Right cardiac atrium (tissue), 5 donors: ENCODE results near the gene ZNF276. TPM values are rescaled to one million over a fixed set of nuclear protein-coding genes. Genes with fewer than 3 reads are reported as not detected.
A peak's percentile ranks its signal among the peaks of the same experiment; 100 is the strongest.

Experiments used
- ATAC-seq, 2 donors: fragments of 200-7000 bp; cut with Tn5 transposase; one replicate each; pipeline versions ENCODE4 v1.8.0 to v1.9.1; 2020; ENCODE audit warnings: moderate library complexity in 2 of 2, mild to moderate bottlenecking in 1 of 2
- DNase-seq, 3 donors: peaks; one replicate each; pipeline ENCODE4 v3.0.0-alpha.2; 2020
- H3K27ac ChIP-seq: one replicate; pipeline ENCODE4 v1.5.1; 2013; ENCODE audit warnings: mild to moderate bottlenecking, low read length, control low read depth, moderate library complexity
- H3K27me3 ChIP-seq: one replicate; pipeline ENCODE4 v1.6.1; 2013; ENCODE audit not compliant: control insufficient read depth, insufficient read depth
- H3K4me1 ChIP-seq: one replicate; pipeline ENCODE4 v1.6.1; 2013; ENCODE audit warnings: low read length; ENCODE audit not compliant: control insufficient read depth, insufficient read depth
- H3K4me3 ChIP-seq: one replicate; pipeline ENCODE4 v1.5.1; 2013; ENCODE audit warnings: low read length, control low read depth
- H3K9me3 ChIP-seq: one replicate; pipeline ENCODE4 v1.6.1; 2013; ENCODE audit warnings: low read length; ENCODE audit not compliant: control insufficient read depth
- WGBS: extraction: QIAGEN DNeasy Blood & Tissue Kit; methylation state at CpG from one replicate; pipeline ENCODE4 v1.1.7; 2013; 5-methylcytosine and 5-hydroxymethylcytosine counted together
- intact Hi-C, 4 donors: fragments of 100-400 bp; cut with DNase I; formaldehyde crosslinking; loops; one replicate each; pipeline versions ENCODE4 v1.11.0 to v1.14.0; 2022 to 2023
- polyA plus RNA-seq: library from polyadenylated mRNA; stranded (reverse); fragments of 200-250 nt; gene quantifications from one replicate; pipeline ENCODE4 v1.2.3, GENCODE V29; 2013
- total RNA-seq, 4 donors: library from RNA; stranded (reverse); fragmentation: NEBNext Ultra II Directional; extraction: Animal tissue kit (Norgen Biotek cat#: 25700); gene quantifications; one replicate each; pipeline ENCODE4 v1.2.1, GENCODE V29; 2021
- donor health status: healthy with polysubstance abuse.
- donor health status: DM: no; HTN: yes; CAD: no.
- donor health status: DM: no; HTN: no; CAD: no.
- donor health status: DM: no; HTN: yes; CAD: no; lungs with severe emphysema.
- donor health status: DM: yes; HTN: yes; CAD: no.

Gene ZNF276
- total and polyA plus RNA-seq, 5 donors, result 12.1 to 16.2 (median 14.8) TPM

GRCh38 chr16:89739383-89739782 lies 18.0 kb downstream of the ZNF276 start:
- H3K4me3 ChIP-seq, result no peak overlapping the region
- DNase-seq (peak in 1 of 3 donors; percentile 26), ATAC-seq (peak in 1 of 2 donors; percentile 9)
- H3K4me1 ChIP-seq, result no peaks in the 10 kb centered on the region
- no peak overlapping the region for H3K27ac ChIP-seq
- H3K27me3 ChIP-seq, result no peaks in the 10 kb centered on the region
- intact Hi-C loops, result no loop called here
- 87% methylated on average over 9 of the region's 9 CpGs for WGBS
- H3K9me3 ChIP-seq, result no peaks in the 10 kb centered on the region

GRCh38 chr16:89741342-89742014 lies 20.1 kb downstream of the ZNF276 start:
- peak in 1 of 3 donors; percentile 28 for DNase-seq
- 76% methylated on average over 11 of the region's 11 CpGs for WGBS
- Histone ChIP-seq H3K4me1 (no peaks in the 10 kb centered on the region), H3K27ac (no peak overlapping the region), H3K4me3 (no peak overlapping the region), H3K27me3 (no peaks in the 10 kb centered on the region), H3K9me3 (no peaks in the 10 kb centered on the region)
- intact Hi-C loops, result no loop called here
- ATAC-seq, result peak; percentile 5 to 20

DNA sequence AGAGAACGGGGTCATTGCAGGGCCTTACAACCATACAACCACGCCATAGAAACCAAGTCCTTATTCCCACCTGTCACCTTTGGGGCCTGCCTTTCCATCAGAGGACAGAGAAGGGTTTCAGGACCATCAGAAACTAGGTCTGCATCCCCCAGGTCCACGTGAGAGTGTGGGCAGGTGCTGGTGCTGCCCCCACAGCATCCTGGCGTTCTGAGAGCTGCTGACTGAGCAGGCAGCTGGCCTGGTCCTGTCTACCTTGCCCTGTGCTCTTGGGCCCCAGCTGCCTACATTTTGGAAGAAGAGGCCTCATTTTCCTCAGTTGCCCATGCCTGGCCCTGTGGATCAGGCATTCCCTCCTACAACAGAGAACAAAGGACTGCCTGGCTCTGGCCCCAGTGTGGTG lies 21.6 kb downstream of the ZNF276 start:
- no peaks in the 10 kb centered on the region for H3K4me1 ChIP-seq
- H3K27ac ChIP-seq, result no peak overlapping the region
- WGBS, result 79% methylated on average over 4 of the region's 4 CpGs
- no peaks in the 10 kb centered on the region for H3K9me3 ChIP-seq
- peak in 1 of 3 donors; percentile 10 for DNase-seq
- no peak overlapping the region for H3K4me3 ChIP-seq
- intact Hi-C loops, result no loop called here
- ATAC-seq, result no peak
- no peaks in the 10 kb centered on the region for H3K27me3 ChIP-seq

- H3K9me3 ChIP-seq, result no peaks in the 10 kb centered on the region
- ATAC-seq (peak; percentile 28 to 31), DNase-seq (peak in 2 of 3 donors; percentile 53 to 79)
- no peak overlapping the region for H3K27ac ChIP-seq
- 84% methylated on average over 16 of the region's 16 CpGs for WGBS
- no peaks in the 10 kb centered on the region for H3K4me1 ChIP-seq
- H3K27me3 ChIP-seq, result no peaks in the 10 kb centered on the region
- no peak overlapping the region for H3K4me3 ChIP-seq
- intact Hi-C loops, result no loop called here
Observed at GRCh38 chr16:89744813-89745212, 23.5 kb downstream of the ZNF276 start.

- H3K27me3 ChIP-seq, result no peaks in the 10 kb centered on the region
- WGBS, result 87% methylated on average over 15 of the region's 15 CpGs
- H3K4me3 ChIP-seq, result no peak overlapping the region
- H3K4me1 ChIP-seq, result no peaks in the 10 kb centered on the region
- DNase-seq (peak in 1 of 3 donors; percentile 18), ATAC-seq (no peak)
- H3K27ac ChIP-seq, result no peak overlapping the region
- intact Hi-C loops, result no loop called here
- no peaks in the 10 kb centered on the region for H3K9me3 ChIP-seq
Observed at GRCh38 chr16:89746043-89746442, 24.7 kb downstream of the ZNF276 start.

- Histone ChIP-seq H3K27me3 (no peaks in the 10 kb centered on the region), H3K27ac (no peak overlapping the region), H3K4me3 (no peak overlapping the region), H3K4me1 (no peaks in the 10 kb centered on the region), H3K9me3 (no peaks in the 10 kb centered on the region)
- intact Hi-C loops, result no loop called here
- 92% methylated on average over 9 of the region's 9 CpGs for WGBS
- DNase-seq, result no peak
- ATAC-seq, result no peak
Observed at GRCh38 chr16:89748076-89748475, 26.7 kb downstream of the ZNF276 start.

- Histone ChIP-seq H3K4me3 (no peak overlapping the region), H3K9me3 (no peaks in the 10 kb centered on the region), H3K4me1 (no peaks in the 10 kb centered on the region), H3K27ac (no peak overlapping the region), H3K27me3 (no peaks in the 10 kb centered on the region)
- intact Hi-C loops, result no loop called here
- ATAC-seq (no peak), DNase-seq (no peak)
- WGBS, result 96% methylated on average over 11 of the region's 11 CpGs
Observed at GRCh38 chr16:89748921-89749320, 27.6 kb downstream of the ZNF276 start.

DNA sequence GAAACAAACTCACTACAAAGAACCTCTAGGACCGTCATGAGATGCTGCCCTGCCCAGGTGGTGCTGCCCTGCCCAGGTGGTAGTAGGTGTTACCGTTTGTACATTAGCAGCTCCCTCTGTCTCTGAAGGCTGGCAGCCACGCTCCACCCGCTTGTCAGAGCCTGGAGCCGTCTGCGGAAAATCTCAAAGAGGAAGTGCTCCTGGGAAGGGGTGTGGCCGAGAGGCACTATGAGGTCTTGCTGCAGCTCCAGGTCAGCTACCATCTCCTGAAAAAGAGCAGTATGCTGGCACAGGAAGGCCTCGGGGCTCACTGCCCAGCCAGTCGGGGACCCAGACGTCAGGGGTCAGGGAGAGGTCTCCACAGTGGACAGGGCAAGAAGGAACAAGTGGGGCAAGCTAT lies 28.3 kb downstream of the ZNF276 start:
- Histone ChIP-seq H3K27me3 (no peaks in the 10 kb centered on the region), H3K4me3 (no peak overlapping the region), H3K27ac (no peak overlapping the region), H3K4me1 (no peaks in the 10 kb centered on the region), H3K9me3 (no peaks in the 10 kb centered on the region)
- ATAC-seq (peak; percentile 67 to 77), DNase-seq (peak; percentile 32 to 77 (median 74))
- intact Hi-C loops, result loop anchor here (5.0 to 10.0 kb wide), 2 partner anchors 113 to 115 kb away; no protein-coding TSS in a partner anchor
- WGBS, result 51% methylated on average over 10 of the region's 10 CpGs

DNA sequence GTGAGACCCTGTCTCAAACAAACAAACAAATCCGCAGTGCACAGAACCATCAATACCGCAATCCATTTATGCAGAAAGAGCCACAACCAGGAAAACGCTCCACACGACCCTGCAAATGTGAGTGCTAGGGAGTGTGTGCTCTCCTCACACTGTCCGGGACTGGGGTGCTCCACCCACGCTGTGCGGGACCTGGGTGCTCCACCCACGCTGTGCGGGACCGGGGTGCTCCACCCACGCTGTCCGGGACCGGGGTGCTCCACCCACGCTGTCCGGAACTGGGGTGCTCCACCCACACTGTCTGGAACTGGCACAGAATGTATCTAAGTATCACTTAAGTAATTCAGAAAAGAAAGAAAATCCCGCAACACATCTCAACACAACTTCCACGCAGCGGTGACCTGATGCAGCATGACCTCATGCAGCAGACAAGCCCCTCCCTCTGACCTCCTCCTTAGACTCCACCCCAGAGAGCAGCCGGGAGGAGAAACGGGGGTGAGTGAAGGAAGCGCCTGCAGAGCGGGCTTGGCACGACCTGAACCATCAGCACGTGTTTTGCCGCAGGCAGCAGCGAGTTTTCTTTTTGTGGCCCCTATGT lies 38.5 kb downstream of the ZNF276 start:
- ATAC-seq (peak in 1 of 2 donors; percentile 34), DNase-seq (no peak)
- Histone ChIP-seq H3K4me1 (no peaks in the 10 kb centered on the region), H3K27ac (no peak overlapping the region), H3K9me3 (no peaks in the 10 kb centered on the region), H3K27me3 (no peaks in the 10 kb centered on the region), H3K4me3 (no peak overlapping the region)
- 80% methylated on average over 26 of the region's 26 CpGs for WGBS
- intact Hi-C loops, result loop anchor here in 1 of 4 donors (10.0 kb wide), 1 partner anchor 105 kb away; no protein-coding TSS in a partner anchor

GRCh38 chr16:89761304-89761922 lies 40.1 kb downstream of the ZNF276 start:
- Histone ChIP-seq H3K4me1 (no peaks in the 10 kb centered on the region), H3K27ac (no peak overlapping the region), H3K27me3 (no peaks in the 10 kb centered on the region), H3K4me3 (no peak overlapping the region), H3K9me3 (no peaks in the 10 kb centered on the region)
- ATAC-seq, result no peak
- WGBS, result 79% methylated on average over 17 of the region's 17 CpGs
- no peak for DNase-seq
- intact Hi-C loops, result no loop called here

DNA sequence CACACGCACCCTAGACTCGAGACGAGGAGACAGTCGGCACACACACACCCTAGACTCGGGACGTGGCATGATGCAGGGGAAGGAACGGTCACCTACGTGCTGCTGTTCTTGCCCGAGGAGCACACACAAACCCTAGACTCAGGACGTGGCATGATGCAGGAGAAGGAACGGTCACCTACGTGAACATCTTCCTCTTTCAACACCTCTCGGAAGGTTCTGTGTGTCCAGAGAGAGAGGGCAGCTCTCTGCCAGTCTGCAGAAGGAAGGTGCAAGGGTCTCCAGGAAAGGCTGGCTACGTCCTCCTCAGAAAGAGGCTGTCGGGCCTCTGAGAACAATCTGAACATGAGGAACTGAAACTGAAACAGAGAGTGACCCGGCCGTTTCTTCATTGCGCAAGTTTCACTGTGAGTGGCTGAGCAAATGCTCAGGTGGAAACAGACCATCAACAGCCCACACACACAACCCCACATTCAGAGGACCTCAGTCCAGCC lies 43.4 kb downstream of the ZNF276 start:
- H3K9me3 ChIP-seq, result no peaks in the 10 kb centered on the region
- no peaks in the 10 kb centered on the region for H3K27me3 ChIP-seq
- H3K4me1 ChIP-seq, result no peaks in the 10 kb centered on the region
- 84% methylated on average over 18 of the region's 18 CpGs for WGBS
- no peak overlapping the region for H3K27ac ChIP-seq
- no peak overlapping the region for H3K4me3 ChIP-seq
- intact Hi-C loops, result no loop called here
- DNase-seq, result peak in 1 of 3 donors; percentile 67
- ATAC-seq, result peak; percentile 43 to 52
